ENCODE measurements around the gene ANGPTL2. TPM values are rescaled to one million over a fixed set of nuclear protein-coding genes. Genes with fewer than 3 reads are reported as not detected.

The ANGPTL2 gene
- total RNA-seq, 4 donors from 2014 or later, result 9.1 to 48.3 (median 12.1) TPM

DNA sequence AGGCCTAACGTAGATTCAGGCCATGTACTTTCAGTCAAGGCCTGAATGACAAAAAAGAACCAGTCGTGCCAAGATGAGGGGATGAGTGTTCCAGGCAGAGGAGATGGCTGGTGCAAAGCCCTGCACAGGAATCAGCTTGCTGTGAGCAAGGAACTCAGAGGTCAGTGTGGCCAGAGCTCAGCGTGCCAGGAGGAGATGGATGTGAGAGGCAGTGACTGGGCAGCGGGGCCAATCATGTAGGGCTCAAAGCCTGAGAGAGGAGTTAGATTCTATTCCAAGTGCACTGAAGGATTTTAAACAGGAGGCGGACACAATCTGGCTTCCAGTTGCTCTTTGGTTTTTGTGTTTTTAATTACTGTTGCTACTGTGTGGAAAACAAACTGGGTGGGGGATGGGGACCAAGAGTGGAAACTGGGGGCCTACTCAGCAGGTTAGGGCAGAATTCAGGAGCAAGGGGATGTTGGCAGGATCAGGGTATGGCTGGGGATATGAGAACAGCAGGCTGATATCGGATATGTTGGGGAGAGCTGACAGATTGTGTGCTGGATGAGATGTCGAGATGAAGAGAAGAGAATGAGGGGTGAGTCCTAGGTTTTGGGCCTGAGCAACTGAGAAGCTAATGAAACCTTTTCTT lies 64.3 kb downstream of the ANGPTL2 start:
- intact Hi-C loops (cut with DNase I; ENCODE audit: low total_unique reads), result no loop called here
- H3K4me1 ChIP-seq, result peaks cover 62 to 68% of the 10 kb centered on the region in 2 donors

DNA sequence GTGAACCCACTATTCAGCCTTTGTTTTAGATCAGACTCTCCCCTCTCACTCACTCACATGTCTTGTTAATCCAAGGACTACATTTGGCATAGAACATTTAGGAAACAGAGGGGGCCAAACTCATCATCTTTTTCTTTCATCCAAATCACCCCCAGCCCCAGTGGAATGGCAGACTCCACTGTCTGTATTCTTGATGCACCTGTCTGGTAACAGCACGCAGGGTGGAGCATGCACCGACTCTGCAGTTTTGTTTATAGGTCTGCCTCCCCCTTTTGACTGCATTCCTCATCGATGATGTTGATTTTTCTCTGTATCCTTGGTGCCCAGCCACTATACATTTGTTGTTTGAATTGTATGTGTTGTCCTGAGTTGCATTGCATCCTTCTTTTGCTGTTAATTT lies 66.0 kb downstream of the ANGPTL2 start:
- DNase-seq (no peak), ATAC-seq (no peak)
- Histone ChIP-seq H3K9me3 (no peaks in the 10 kb centered on the region), H3K4me3 (no peak overlapping the region), H3K36me3 (no peaks in the 10 kb centered on the region), H3K27ac (peak overlapping the region; percentile 65 to 82 (median 77)), H3K27me3 (no peaks in the 10 kb centered on the region), H3K4me1 (peaks cover 69 to 79% of the 10 kb centered on the region in 2 donors)
- no peak for TF ChIP-seq POLR2A (IDR thresholded peaks at IDR 0.05)
- TF ChIP-seq, protein P1, sequence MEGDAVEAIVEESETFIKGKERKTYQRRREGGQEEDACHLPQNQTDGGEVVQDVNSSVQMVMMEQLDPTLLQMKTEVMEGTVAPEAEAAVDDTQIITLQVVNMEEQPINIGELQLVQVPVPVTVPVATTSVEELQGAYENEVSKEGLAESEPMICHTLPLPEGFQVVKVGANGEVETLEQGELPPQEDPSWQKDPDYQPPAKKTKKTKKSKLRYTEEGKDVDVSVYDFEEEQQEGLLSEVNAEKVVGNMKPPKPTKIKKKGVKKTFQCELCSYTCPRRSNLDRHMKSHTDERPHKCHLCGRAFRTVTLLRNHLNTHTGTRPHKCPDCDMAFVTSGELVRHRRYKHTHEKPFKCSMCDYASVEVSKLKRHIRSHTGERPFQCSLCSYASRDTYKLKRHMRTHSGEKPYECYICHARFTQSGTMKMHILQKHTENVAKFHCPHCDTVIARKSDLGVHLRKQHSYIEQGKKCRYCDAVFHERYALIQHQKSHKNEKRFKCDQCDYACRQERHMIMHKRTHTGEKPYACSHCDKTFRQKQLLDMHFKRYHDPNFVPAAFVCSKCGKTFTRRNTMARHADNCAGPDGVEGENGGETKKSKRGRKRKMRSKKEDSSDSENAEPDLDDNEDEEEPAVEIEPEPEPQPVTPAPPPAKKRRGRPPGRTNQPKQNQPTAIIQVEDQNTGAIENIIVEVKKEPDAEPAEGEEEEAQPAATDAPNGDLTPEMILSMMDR (IDR thresholded peaks at IDR 0.05 in 4 of 5, conservative IDR thresholded peaks at IDR 0.05 in 1 of 5), result no peak
- in situ Hi-C loops (cut with MboI; ENCODE audit: low sequenced_read_pairs in 4 of 4) (no loop called here), intact Hi-C loops (cut with DNase I; ENCODE audit: low total_unique reads) (no loop called here)

More for the DNA sequence above, 64.3 kb downstream of the ANGPTL2 start:
- H3K27ac ChIP-seq, result peak overlapping the region; percentile 43 to 82 (median 77)
- peak; percentile 56 to 60 for ATAC-seq
- TF ChIP-seq POLR2A (IDR thresholded peaks at IDR 0.05), result no peak
- TF ChIP-seq, protein P1 (IDR thresholded peaks at IDR 0.05 in 4 of 5, conservative IDR thresholded peaks at IDR 0.05 in 1 of 5), result no peak
- in situ Hi-C loops (cut with MboI; ENCODE audit: low sequenced_read_pairs in 4 of 4), result no loop called here
- no peak overlapping the region for H3K4me3 ChIP-seq
- H3K9me3 ChIP-seq, result no peaks in the 10 kb centered on the region
- H3K27me3 ChIP-seq, result no peaks in the 10 kb centered on the region
- H3K36me3 ChIP-seq, result no peaks in the 10 kb centered on the region
- peak; percentile 35 to 70 for DNase-seq

DNA sequence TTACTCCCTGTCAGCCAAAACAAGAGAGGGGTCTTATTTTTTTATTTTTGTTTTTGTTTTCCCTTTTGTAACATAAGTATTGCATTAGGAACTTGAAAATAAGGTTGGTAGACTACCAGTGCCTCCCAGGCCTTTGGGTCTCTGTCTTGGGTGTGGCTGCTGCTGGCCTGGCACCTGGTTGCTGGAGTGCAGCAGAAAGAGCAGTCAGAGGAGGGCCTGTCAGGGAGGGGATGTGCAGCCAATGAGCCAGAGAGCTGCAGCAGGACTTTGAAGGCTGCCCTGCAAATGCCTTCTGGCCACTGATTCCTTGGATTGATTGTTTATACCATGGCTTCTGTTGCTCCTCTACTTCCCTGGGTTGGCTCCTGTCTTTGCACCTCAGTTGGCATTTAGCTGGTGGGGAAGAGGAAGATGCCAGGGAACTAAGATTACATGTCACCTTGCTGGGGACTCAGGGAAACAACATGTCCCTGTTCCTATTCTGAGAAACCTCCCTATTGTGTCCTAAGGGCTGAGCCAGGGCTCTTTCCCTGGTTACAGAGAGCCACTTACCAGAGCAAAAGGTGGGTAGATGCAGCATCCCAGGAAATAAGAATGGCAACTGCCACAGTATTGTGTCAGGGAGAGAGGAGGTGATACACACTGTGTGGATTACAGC lies 66.6 kb downstream of the ANGPTL2 start:
- peak; percentile 75 to 87 for ATAC-seq
- Histone ChIP-seq H3K9me3 (no peaks in the 10 kb centered on the region), H3K4me1 (peaks cover 69 to 83% of the 10 kb centered on the region in 2 donors), H3K27me3 (no peaks in the 10 kb centered on the region), H3K36me3 (no peaks in the 10 kb centered on the region), H3K4me3 (no peak overlapping the region), H3K27ac (peak overlapping the region; percentile 65 to 82 (median 77))
- no peak for TF ChIP-seq POLR2A (IDR thresholded peaks at IDR 0.05)
- TF ChIP-seq, protein P1 (IDR thresholded peaks at IDR 0.05 in 4 of 5, conservative IDR thresholded peaks at IDR 0.05 in 1 of 5), result no peak
- peak; percentile 40 to 43 for DNase-seq
- intact Hi-C loops (cut with DNase I; ENCODE audit: low total_unique reads), result no loop called here
- in situ Hi-C loops (cut with MboI; ENCODE audit: low sequenced_read_pairs in 4 of 4), result no loop called here

DNA sequence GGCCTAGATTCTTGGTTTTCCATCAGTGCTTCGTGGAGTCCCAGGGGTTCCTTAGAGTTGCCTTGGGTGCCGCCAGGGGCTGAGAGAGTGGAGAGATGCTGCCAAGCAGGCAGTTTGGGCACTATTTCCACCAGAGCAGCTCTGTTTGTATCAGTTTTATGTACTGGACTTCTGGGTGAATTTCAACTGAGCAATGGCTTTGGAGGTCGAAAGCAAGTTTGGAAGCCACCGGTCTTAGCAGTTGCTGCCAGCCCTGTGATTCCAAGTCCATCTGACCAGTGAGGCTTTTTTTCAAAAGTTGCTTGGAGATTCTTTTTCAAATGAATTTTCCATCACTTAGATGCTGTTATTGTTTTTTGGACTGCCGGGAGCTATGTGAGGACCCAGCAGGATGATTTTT lies 68.5 kb downstream of the ANGPTL2 start:
- no peaks in the 10 kb centered on the region for H3K9me3 ChIP-seq
- in situ Hi-C loops (cut with MboI; ENCODE audit: low sequenced_read_pairs in 4 of 4) (no loop called here), intact Hi-C loops (cut with DNase I; ENCODE audit: low total_unique reads) (no loop called here)
- peaks cover 62 to 82% of the 10 kb centered on the region in 2 donors for H3K4me1 ChIP-seq
- no peaks in the 10 kb centered on the region for H3K36me3 ChIP-seq
- TF ChIP-seq POLR2A (IDR thresholded peaks at IDR 0.05), result no peak
- TF ChIP-seq, protein P1 (IDR thresholded peaks at IDR 0.05 in 4 of 5, conservative IDR thresholded peaks at IDR 0.05 in 1 of 5), result no peak
- H3K27ac ChIP-seq, result peak overlapping the region; percentile 11 to 80 (median 56)
- no peak overlapping the region for H3K4me3 ChIP-seq
- no peak for DNase-seq
- no peak for ATAC-seq
- H3K27me3 ChIP-seq, result no peaks in the 10 kb centered on the region

All from gastrocnemius medialis (tissue), 4 donors.